GM19397 (cell line): Measurements from ENCODE around the gene PRTFDC1.
A peak's percentile ranks its signal among the peaks of the same experiment; 100 is the strongest.
"Not testable (repeated sequence)": the region's sequence is repeated elsewhere in the genome, so short reads cannot be mapped to it uniquely, and the experiment has no call there.

Experiments used
- ATAC-seq: cut with Tn5 transposase; IDR thresholded peaks from one replicate; pipeline ENCODE4 v1.9.1; 2021; ENCODE audit warnings: mild to moderate bottlenecking, moderate library complexity; ENCODE audit not compliant: unreplicated experiment

PRTFDC1 gene

GRCh38 chr10:24935504-24936292, 16.7 kb downstream of the PRTFDC1 start:
- ATAC-seq = no peak

- ATAC-seq = no peak
Observed at GRCh38 chr10:24931236-24931635, 21.2 kb downstream of the PRTFDC1 start.

- ATAC-seq = peak; percentile 81
Observed at GRCh38 chr10:24930427-24930826, 22.0 kb downstream of the PRTFDC1 start.

GRCh38 chr10:24929904-24930303, 22.5 kb downstream of the PRTFDC1 start:
- no peak for ATAC-seq

- no peak for ATAC-seq
Observed at GRCh38 chr10:24929056-24929544, 23.3 kb downstream of the PRTFDC1 start.

GRCh38 chr10:24928163-24928562, 24.2 kb downstream of the PRTFDC1 start:
- ATAC-seq = no peak

- no peak for ATAC-seq
Observed at GRCh38 chr10:24926557-24926956, 25.8 kb downstream of the PRTFDC1 start.

- ATAC-seq = no peak
Observed at GRCh38 chr10:24925799-24926198, 26.6 kb downstream of the PRTFDC1 start.

- not testable (repeated sequence) for ATAC-seq
Observed at GRCh38 chr10:24924483-24924882, 27.9 kb downstream of the PRTFDC1 start.

GRCh38 chr10:24922222-24922868, 30.1 kb downstream of the PRTFDC1 start:
- ATAC-seq = not testable (repeated sequence)

- peak; percentile 64 for ATAC-seq
Observed at GRCh38 chr10:24920907-24921881, 31.2 kb downstream of the PRTFDC1 start.

- not testable (repeated sequence) for ATAC-seq
Observed at GRCh38 chr10:24920192-24920591, 32.2 kb downstream of the PRTFDC1 start.

GRCh38 chr10:24919629-24920028, 32.8 kb downstream of the PRTFDC1 start:
- ATAC-seq = not testable (repeated sequence)

- ATAC-seq = no peak
Observed at GRCh38 chr10:24917979-24918378, 34.4 kb downstream of the PRTFDC1 start.

- ATAC-seq = no peak
Observed at GRCh38 chr10:24917493-24917892, 34.9 kb downstream of the PRTFDC1 start.

- ATAC-seq = no peak
Observed at GRCh38 chr10:24916365-24916764, 36.0 kb downstream of the PRTFDC1 start.

GRCh38 chr10:24915304-24915703, 37.1 kb downstream of the PRTFDC1 start:
- no peak for ATAC-seq

- no peak for ATAC-seq
Observed at GRCh38 chr10:24914148-24914547, 38.3 kb downstream of the PRTFDC1 start.

- no peak for ATAC-seq
Observed at GRCh38 chr10:24912215-24912614, 40.2 kb downstream of the PRTFDC1 start.

- ATAC-seq = no peak
Observed at GRCh38 chr10:24911029-24911428, 41.4 kb downstream of the PRTFDC1 start.

- ATAC-seq = no peak
Observed at GRCh38 chr10:24910574-24910973, 41.8 kb downstream of the PRTFDC1 start.
